Umbilical cord (tissue), 2 donors: ENCODE data around the gene GYPC. TPM values are rescaled to one million over a fixed set of nuclear protein-coding genes. Genes with fewer than 3 reads are reported as not detected.

ENCODE experiments used
- DNase-seq: peaks from one replicate; pipeline ENCODE4 v3.0.0-alpha.2; 2015; ENCODE audit warnings: low spot score
- total RNA-seq: library from RNA; depleted of rRNA; stranded (reverse); fragments of >200 nt; gene quantifications from one replicate; pipeline ENCODE4 v1.2.3, GENCODE V29; 2014; ENCODE audit warnings: low replicate concordance; ENCODE audit not compliant: insufficient read depth

Gene GYPC
- total RNA-seq, 1 donor from 2014 or later: 113 TPM

GRCh38 chr2:126649101-126649500, 6.9 kb upstream of the GYPC start:
- no peak for DNase-seq

- no peak for DNase-seq
Observed at GRCh38 chr2:126650994-126651393, 5.0 kb upstream of the GYPC start.

- no peak for DNase-seq
Observed at GRCh38 chr2:126652323-126652891, 3.6 kb upstream of the GYPC start.

DNA sequence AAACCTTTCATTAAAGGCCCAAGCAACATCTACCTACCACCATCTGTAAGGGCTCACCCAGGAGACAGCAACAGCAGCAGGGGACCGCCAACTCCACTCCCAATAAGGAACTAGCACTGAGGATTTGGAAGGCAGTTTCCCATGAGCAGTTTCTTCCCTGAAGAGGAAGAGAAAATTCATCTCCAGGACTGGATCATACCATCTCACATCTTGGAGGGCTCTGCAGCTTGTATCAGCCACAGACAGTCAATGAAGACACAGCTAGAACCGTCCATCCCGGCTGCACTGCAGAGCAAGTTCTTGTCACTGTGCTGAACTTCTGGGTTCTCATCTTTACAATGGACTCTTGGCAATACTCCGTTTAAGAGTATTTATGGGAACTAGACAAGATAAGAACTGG, 2.8 kb upstream of the GYPC start:
- DNase-seq: no peak

DNA sequence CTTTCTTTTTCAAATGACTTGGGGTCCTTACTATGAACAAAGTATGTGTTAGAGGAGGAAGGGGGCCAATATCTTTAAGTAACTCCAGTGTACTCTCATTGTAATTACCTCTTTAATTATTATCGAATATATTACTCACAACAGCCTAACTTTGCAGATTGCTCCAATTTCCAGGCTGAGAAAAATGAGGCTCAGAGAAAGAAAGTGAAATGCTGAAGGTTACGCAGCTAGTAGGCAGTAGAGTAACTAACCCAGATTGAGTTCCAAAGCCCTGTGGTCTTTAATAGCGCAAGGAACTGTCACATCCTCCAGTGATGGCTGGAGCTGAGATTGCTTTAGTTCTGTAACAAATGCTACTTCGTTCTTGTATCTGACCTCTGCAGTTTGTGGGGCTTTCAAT, 2.2 kb upstream of the GYPC start:
- DNase-seq: no peak

DNA sequence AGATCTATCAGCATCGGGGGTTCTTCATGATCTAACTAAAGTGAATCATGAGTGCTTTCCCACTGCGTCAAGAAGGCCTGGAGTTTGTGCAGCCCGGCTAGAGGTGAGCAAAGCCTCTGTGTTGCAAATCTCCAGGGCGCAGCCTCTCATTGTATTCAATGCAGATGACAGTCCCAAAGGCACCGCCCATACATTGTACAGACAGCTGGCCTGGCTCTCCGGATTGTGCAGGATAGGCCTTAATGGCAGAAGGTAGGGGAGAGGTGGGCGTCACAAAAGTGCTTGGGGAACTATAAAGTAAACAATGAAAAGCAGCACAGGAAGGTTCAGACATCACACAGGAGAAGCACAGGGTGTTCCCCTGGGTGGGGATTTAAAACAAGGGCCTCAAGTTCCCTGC, 907 bp upstream of the GYPC start:
- DNase-seq: no peak

DNA sequence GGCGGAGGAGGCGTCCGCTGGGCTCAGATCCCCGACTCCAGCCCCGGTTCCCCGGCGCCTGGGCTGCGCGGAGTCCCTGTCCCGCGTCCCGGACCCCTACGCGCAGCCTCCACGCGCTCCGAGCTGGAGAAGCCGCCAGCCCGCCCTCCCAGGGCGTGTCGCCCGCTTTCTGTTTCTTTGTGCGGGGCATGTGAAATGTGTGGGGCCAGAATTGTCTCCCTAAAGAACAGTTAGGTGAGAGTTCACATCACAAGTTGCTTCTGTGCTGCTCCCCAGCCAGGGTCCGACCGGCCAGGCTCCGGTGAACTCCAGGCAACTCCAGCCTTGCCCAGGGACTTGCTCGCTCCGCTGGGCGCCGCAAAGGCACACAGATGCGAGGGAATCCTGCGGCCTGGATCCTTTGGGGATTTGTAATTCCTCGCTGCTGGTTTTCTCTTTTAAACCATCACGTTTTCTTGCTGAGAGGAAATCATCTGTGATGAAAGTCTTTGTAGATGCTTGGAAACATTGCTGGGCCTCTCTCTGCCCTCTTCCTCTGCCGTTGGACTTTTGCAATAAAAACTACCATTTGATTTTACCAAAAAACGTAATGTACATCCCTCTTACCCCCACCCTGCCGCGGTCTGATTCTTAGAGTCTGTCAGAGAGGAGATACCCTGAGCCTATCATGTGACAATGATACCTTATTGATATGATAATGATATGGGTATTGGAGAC, 631 bp downstream of the GYPC start:
- DNase-seq: peak; percentile 65

DNA sequence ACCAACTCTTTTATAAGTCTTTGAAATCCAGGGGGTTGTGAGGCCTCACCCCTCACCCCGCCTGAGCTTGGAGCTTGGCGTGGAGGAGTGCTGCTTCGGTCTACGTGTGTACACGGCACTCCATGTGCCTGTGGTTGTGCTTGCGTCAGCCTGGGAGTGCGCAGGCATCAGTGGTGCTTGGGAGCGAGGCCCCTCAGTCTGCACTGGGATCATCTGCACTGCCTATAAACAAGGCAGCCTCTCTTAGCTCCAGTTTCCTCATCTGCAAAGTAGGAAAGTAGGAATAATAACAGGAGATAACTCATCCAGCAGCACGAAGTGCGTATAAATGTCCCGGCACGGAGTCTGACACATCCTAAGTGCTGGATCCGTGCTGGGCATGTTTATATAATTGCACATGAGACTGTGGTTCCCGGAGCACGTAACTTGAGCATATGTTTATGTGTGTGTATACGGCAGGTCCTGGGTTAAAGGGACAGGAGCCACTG, 1.2 kb downstream of the GYPC start:
- DNase-seq: peak; percentile 75

DNA sequence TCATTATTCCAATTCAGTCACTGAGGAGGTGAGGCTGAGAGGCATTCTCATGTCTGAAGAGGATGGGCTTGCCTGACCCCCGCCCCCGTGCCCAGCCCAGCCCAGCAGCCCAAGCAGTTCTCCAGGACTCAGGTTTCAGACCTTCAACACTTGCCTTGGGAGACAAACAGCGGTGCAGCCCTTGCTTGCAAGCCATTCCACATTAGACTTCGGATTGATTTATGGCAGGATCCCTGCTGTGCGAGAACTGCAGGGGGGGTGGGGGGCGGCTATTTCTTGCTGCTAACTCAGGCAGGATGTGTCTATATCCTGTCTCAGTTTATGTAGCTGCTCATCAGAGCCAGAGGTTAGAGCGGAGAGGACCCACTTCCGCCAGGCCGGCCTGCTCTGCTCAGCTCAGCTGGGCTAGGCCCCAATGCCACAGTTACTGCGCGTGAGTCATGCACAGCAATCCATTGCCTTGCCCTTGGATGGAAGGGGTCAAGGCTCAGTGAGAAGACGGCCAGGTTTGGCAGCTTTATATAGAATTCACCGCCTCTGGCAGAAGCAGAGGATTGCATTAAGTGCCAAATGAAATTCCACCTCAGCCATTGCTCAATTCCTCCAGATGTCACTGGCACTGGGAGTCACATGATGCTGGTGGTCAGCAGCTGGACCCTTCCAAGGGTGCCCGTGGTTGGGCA, 1.8 kb downstream of the GYPC start:
- peak; percentile 96 for DNase-seq

GRCh38 chr2:126658319-126658904, 2.5 kb downstream of the GYPC start:
- peak; percentile 5 for DNase-seq

- DNase-seq: peak; percentile 10
Observed at GRCh38 chr2:126658905-126659561, 3.1 kb downstream of the GYPC start.

- no peak for DNase-seq
Observed at GRCh38 chr2:126659562-126660467, 3.9 kb downstream of the GYPC start.

- DNase-seq: no peak
Observed at GRCh38 chr2:126660971-126661370, 5.0 kb downstream of the GYPC start.

DNA sequence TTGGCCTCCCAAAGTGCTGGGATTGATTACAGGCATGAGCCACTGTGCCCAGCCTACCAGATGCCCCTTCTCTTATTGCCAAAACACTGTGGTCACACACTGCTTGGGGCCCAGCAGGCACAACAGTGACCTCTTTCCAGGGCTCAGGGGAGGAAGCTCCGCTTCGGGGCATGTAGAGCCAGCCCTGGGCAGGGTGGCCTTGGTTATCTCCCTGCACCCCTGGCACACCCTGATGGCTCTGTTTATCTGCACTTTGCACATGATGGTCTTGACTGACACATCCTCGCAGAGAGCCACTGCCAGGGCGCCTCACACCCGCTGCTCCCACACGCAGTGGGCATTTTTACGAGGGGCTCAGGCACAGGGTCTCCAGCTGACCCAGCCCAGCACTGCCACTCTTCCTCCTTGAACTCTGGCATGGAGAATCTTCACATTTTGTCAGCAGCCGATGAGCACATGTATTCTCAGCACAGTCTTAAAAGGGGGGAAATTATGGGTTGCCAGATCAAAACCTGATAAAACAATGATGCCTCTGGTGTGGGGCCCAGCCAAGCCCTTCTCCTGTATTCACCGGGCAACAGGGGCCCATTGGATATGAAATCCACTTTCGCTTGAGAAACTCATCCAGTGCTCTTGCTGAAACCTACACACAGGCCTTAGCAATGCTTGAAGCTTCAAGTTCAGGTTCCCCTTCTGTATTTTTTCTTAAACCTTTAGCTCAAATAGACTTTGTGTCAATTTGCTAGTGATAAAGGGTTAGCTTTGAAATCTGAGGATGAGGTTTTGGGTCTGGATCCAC, 5.9 kb downstream of the GYPC start:
- no peak for DNase-seq

DNA sequence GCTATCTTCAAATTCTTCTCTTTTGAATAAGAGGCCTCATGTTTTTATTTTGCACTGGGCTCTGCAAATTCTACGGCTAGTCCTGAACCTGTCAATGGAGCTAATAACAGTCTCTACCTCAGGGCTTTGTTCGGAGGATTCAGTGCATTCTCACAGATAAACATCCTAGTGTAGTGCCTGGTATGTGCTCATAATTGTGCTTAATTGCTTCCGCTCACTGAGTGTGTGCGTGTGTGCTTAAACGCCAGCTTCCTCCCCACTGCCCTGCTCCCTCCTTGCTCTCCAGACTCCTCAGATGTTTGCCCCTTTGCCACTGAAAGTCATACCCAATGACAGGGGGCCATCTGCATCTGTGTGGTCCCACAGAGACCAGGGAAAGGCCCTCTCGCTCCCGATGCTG, 6.7 kb downstream of the GYPC start:
- no peak for DNase-seq

DNA sequence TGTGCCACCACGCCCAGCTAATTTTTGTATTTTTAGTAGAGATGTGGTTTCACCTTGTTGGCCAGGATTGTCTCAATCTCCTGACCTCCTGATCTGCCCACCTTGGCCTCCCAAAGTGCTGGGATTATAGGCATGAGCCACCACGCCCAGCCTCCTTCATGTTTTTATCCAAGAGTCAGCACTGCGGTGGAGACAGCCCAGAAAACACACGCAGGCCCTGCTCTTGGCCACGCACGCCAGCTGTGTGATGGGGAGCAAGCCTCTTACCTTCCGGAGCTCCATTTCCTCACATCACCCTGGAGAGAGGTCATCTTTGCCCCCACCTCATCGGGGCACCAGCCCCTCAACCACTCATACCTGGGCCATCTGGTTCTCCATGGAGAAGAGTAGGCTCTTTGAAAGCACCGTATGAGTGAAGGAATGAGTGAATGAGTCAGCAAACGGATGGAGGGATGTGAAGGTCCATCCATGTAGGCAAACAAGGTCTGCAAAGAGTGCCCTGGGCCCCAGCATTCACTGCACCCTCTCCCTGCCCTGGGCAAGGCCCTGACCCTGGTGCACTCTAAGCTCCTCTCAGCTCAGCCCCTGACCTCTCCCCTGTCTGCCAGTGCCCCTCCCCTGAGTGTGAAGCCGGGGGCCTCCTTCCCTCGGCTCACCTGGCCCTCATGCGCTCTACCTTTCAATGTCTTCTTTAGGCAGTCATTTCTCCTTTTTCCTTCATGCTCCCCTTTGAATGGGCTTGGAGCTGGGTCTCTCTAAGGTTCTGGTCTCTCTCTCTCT, 7.4 kb downstream of the GYPC start:
- no peak for DNase-seq

GRCh38 chr2:126664234-126664633, 8.3 kb downstream of the GYPC start:
- no peak for DNase-seq

DNA sequence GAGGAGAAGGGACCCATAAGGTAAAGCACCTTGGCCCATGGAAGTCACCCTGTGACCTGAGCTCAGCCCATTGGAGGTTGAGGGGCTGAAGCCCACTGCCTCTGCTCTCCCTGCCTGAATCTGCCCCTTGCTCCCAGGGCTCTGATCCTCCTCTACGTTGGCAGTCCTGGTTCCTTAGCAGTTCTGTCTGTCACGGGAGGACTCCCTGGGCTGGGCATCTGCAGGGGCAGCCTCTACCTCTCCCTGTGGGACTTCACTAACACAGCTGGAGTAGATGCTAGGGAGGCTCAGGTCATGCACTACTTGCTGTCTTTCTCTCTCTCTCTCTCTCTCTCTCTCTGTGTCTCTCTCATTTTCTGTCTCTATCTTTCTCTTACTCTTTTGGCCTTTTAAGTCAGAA, 8.7 kb downstream of the GYPC start:
- no peak for DNase-seq

- no peak for DNase-seq
Observed at GRCh38 chr2:126665483-126665882, 9.5 kb downstream of the GYPC start.
